Globus pallidus (tissue), 1 donor: ENCODE measurements around the gene TADA3.
A peak's percentile ranks its signal among the peaks of the same experiment; 100 is the strongest.
"Not testable (repeated sequence)": the region's sequence is repeated elsewhere in the genome, so short reads cannot be mapped to it uniquely, and the experiment has no call there.

Source experiments
- DNase-seq: peaks from one replicate; pipeline ENCODE4 v3.0.0-alpha.2; 2015; ENCODE audit warnings: low spot score

The TADA3 gene

GRCh38 chr3:9783954-9784353 lies 8.3 kb downstream of the TADA3 start:
- DNase-seq: peak; percentile 37

DNA sequence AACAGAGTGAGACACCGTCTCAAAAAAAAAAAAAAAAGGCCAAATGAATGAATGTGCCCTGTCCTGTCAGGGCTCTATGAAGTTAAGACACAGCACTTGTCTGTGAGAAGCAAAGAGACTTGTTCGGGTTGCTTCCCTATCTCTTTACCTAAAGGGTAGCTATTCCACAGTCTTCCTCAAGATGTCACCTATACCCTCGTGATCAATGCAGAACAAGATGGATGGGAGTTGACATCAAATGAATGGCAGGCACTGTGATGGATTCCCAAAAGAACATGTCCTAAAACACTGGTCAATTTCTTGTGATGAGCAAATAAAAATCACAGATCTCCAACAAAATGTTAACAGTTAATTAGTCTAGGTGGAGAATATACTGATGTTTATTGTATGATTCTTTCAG lies 9.5 kb downstream of the TADA3 start:
- DNase-seq: no peak

- DNase-seq: no peak
Measured at GRCh38 chr3:9781978-9782603, 10.2 kb downstream of the TADA3 start.

DNA sequence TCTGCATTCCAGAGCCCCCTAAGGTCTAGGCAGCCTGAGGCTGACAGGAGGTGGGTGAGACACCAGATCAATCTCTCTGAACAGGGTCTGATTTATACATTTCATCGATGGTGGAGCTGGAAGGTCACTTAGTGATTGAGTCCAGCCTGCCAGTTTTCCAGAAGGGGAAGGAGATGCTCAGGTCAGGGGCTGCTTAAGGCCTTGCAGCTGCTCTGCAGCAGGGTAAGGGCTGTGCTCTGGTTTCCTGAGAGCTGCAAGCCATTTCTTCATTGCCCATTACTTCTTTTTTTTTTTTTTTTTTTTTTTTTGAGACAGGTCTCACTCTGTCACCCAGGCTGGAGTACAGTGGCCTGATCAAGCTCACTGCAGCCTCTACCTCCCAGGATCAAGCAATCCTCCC lies 10.7 kb downstream of the TADA3 start:
- no peak for DNase-seq

DNA sequence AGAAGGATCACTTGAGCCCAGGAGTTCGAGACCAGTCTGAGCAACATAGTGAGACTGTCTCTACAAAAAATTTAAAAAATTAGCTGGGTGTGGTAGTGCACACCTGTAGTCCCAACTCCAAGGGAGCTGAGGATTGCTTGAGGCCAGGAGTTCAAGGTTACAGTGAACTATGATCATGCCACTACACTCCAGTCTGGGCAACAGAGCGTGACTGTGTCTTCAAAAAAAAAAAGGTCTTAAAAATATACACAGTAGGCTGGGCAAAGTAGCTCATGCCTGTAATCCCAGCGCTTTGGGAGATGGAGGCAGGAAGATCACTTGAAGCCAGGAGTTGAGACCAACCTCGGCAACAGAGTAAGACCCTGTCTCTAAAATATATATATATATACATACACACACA lies 11.4 kb downstream of the TADA3 start:
- DNase-seq: no peak

DNA sequence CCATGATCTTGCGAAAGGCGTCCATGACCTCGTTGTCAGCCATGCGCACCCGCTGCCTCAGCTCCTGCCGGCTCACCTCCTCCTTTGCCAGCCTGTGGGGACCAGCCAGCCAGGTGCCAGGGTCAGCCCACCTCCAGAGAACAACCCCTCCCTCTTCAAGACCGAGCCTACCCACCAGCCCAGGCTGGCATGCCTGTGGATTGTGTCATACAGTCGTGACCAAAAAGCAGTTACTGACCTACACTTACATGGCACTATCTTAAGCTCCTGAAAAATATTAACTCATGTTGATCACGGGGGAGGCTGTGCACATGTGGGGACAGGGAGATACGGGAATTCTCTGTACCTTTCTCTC lies 11.8 kb downstream of the TADA3 start:
- DNase-seq: no peak

GRCh38 chr3:9779721-9780457 lies 12.4 kb downstream of the TADA3 start:
- DNase-seq: peak; percentile 62

- no peak for DNase-seq
Measured at GRCh38 chr3:9779075-9779593, 13.1 kb downstream of the TADA3 start.

GRCh38 chr3:9778143-9779074 lies 13.9 kb downstream of the TADA3 start:
- DNase-seq: no peak

- DNase-seq: no peak
Measured at GRCh38 chr3:9777694-9778021, 14.6 kb downstream of the TADA3 start.

DNA sequence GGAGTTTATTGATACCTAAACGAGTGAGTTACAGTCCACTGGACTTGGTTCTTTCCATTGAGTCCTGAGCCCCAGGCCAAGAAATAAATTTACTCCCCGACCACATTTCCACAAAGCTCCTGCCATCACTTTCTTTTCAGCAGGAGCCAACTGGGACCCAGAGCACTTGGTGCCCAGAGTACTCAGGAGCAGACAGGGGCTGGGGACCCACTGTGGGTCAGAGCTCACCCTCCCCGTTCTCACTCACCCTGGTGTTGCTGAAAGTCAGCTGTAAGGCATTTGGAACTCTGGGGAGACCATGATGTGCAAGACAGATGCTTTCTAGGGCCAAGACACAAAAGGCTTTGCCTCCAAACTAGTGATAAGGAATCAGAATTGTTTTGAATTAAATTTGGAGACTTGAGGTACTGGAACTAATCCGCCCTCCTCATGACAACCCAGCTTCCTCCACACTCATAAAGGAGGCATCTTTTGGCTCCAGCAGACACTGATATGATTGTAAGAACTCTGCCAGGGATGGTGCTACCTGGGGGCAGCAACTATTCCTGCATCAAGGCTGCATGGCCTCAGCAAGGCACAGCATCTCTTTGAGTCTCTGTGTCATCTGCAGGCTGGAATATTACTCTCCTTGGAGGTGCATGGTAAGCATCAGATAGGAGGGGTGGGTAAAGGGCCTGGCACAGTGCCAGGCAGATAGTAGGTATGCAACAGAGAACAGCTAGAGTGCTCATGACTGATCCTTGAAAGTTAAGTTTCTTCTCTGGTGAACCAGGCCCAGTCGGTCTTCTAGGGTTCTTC lies 15.2 kb downstream of the TADA3 start:
- DNase-seq: no peak

DNA sequence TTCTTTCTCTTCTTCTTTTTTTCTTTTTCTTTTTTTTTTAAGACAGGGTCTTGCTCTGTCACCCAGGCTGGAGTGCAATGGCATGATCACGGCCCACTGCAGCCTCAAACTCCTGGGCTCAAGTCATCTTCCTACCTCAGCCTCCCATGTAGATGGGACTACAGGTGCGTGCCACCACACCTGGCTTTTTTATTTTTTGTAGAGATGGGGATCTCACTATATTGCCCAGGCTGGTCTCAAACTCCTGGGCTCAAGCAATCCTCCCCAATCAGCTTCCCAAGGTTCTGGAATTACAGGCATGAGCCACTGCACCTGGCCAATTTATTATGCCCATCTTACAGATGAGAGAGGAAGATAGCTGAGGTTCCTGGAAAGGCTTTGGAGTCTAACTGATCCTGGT lies 21.3 kb downstream of the TADA3 start:
- not testable (repeated sequence) for DNase-seq

GRCh38 chr3:9770276-9770812 lies 21.9 kb downstream of the TADA3 start:
- DNase-seq: peak; percentile 62

DNA sequence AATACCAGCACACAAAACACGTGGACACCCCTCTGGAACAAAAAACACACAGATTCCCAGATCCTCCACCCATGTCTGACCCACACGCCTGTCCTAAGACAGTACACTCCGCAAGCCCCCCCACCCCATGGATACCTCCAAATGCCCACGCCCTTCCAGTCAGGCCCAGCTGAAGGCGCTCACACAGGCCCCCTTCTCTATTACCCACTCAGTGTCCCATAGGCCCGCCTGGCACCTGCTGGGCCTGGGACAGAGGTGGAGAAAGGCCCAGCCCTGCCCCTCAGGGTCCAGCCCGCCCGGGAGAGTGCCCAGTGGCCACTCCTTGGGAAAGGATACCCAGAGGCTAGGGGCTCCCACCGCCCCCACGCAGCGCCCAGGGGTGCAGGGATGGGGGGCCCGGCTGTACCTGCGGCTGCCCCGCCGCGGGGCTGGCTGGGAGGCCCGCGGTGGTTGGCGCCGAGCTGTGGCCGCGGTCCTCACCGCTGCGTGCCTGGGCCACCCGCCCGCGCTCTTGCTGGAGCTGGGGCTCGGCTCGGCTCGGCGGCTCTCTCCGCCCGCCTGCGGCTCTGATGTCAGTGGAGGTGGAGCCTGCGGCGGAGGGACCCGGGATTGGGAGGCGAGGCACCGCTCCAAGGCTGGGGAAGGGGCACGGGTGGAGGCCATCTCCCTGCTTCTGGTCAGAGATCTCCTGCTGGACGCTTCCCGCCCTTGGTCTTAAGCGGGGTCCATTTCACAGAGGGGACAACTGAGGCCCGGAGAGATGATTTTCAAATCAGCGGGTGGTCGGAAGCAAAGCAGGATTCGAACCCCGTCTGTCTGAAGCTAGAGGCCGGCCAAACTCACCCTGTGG lies 22.6 kb downstream of the TADA3 start, which contains the start of gene CAMK1:
TSS of gene CAMK1 (minus strand) at position 522 of the 850 bp plus-strand sequence. CDS start 2,198 bp downstream, outside the sequence.
- peak; percentile 60 for DNase-seq

- no peak for DNase-seq
Measured at GRCh38 chr3:9769012-9769411, 23.3 kb downstream of the TADA3 start.

GRCh38 chr3:9768141-9768775 lies 24.0 kb downstream of the TADA3 start:
- DNase-seq: no peak

DNA sequence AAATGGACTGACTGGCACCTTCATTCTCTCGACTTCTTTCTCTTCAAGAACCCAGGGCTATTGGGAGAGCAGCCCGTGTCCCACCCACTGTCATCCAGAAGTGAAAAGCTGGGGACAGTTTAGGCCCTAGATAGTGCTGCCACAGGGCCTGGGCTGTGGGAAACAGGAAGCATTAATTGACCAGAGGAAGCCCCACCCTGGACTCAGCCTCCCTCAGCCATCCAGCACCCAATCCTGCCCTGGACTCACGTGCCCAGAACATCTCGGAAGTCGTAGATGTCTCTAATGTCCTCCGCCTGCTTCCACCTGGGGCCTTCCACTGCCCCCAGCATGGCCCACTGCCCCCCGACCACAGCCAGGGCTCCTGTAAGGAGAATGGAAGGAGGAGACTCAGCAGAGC lies 24.9 kb downstream of the TADA3 start:
- no peak for DNase-seq

- no peak for DNase-seq
Measured at GRCh38 chr3:9765865-9766264, 26.4 kb downstream of the TADA3 start.

GRCh38 chr3:9762871-9763270 lies 29.4 kb downstream of the TADA3 start:
- DNase-seq: no peak

DNA sequence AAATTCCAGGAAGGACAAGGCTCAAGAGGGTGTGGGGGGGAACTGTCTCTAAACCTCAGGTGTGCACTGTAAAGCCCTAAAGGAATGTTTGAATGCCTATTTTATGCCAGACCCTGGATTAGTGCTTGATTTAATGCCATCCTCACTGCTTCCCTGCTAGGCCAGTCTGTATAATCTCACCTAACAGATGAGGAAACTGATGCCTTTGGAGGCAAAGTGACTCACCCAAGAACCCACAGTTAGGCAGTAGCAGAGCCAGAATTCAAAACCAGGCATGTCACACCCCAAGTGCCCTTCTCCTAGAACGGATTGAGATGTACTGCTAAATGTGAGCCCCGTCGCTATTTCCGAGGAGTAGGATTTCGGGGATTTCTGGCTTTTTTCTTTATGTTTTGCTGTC lies 30.4 kb downstream of the TADA3 start:
- DNase-seq: no peak
